22Rv1 (cell line): Measurements from ENCODE around the gene ADAM30.

Experiments used
- ZFX ChIP-seq: fragments of 450-650 bp; IDR thresholded peaks from 2 replicates; pipeline ENCODE4 v1.6.1; 2017; ENCODE audit warnings: antibody characterized with exemption, borderline replicate concordance
- TF ChIP-seq, protein P1 (sequence below): fragments of 450-650 bp; IDR thresholded peaks from 2 replicates; pipeline ENCODE4 v1.5.1; 2017; ENCODE audit warnings: mild to moderate bottlenecking

DNA sequence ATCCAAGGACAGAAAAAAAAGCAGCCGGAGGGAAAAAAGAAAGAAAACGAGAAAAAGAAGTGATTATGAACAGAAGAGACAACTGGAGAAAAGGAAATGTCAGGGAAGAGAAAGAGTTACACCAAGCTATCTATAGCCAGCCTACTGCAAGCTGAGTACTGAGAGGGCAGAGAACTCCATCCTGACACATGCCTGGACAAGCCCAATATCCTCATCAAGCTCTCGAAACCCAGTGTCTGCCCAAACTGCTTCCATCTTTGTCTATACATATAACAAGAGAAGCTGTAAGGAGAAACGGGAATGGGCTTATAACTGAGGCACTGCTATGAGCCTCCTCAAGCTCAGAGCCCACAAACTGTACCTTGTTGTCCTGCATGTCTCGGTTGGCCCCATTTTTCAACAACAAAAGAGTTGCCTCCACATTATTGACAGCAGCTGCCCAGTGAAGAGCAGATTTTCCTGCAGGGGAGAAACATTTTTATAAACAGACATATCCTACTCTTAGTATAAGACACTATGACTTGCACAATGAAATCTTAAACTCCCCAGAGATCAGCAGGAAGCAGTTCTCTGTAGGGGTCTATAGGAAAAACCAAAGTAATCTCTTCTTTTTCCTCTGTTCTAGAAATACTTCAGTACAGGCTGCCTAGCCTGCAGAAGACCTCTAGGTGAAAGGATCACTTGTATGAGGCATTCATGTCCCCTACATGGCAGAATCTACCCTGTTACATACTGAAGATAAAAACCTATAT, 21.2 kb upstream of the ADAM30 start:
- TF ChIP-seq, protein P1, sequence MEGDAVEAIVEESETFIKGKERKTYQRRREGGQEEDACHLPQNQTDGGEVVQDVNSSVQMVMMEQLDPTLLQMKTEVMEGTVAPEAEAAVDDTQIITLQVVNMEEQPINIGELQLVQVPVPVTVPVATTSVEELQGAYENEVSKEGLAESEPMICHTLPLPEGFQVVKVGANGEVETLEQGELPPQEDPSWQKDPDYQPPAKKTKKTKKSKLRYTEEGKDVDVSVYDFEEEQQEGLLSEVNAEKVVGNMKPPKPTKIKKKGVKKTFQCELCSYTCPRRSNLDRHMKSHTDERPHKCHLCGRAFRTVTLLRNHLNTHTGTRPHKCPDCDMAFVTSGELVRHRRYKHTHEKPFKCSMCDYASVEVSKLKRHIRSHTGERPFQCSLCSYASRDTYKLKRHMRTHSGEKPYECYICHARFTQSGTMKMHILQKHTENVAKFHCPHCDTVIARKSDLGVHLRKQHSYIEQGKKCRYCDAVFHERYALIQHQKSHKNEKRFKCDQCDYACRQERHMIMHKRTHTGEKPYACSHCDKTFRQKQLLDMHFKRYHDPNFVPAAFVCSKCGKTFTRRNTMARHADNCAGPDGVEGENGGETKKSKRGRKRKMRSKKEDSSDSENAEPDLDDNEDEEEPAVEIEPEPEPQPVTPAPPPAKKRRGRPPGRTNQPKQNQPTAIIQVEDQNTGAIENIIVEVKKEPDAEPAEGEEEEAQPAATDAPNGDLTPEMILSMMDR: no peak
- TF ChIP-seq ZFX: no peak
